Stomach (tissue), 9 donors: ENCODE data around the gene PDSS2. TPM values are rescaled to one million over a fixed set of nuclear protein-coding genes. Genes with fewer than 3 reads are reported as not detected.

Experiments used
- DNase-seq, 2 donors: peaks; one replicate each; pipeline versions ENCODE4 v3.0.0 to v3.0.0-alpha.2; 2013 to 2019
- H3K27ac ChIP-seq, 5 donors: fragments of 200-600 bp in 4 of 5; sonication (generic) in 4 of 5; one replicate each; pipeline ENCODE4 v1.5.1; 2013 to 2019; ENCODE audit warnings: mild to moderate bottlenecking in 1 of 5, moderate library complexity in 1 of 5
- H3K27me3 ChIP-seq, 3 donors: fragments of 200-600 bp; sonication (generic); one replicate each; pipeline ENCODE4 v1.5.1; 2017 to 2019; ENCODE audit warnings: mixed run types in 1 of 3
- H3K36me3 ChIP-seq, 4 donors: fragments of 200-600 bp; sonication (generic); 1 replicate in 3 of 4; 2 replicates in 1 of 4; pipeline ENCODE4 v1.5.1; 2016 to 2019
- H3K4me1 ChIP-seq, 4 donors: fragments of 200-600 bp; sonication (generic); one replicate each; pipeline ENCODE4 v1.5.1; 2016 to 2019
- H3K4me3 ChIP-seq, 4 donors: fragments of 200-600 bp; sonication (generic) in 3 of 4; one replicate each; pipeline ENCODE4 v1.5.1; 2016 to 2019; ENCODE audit warnings: mild to moderate bottlenecking in 1 of 4
- H3K9me3 ChIP-seq, 4 donors: fragments of 200-600 bp; sonication (generic); one replicate each; pipeline ENCODE4 v1.5.1; 2016 to 2019
- CTCF ChIP-seq, 7 experiments: fragments of 450-650 bp in 4 of 7; fragments of 200-600 bp in 3 of 7; sonication (generic) in 3 of 7; IDR thresholded peaks; one replicate each; pipeline ENCODE4 v1.5.1; 2016 to 2019; ENCODE audit warnings: antibody characterized with exemption in 7 of 7, control low read depth in 2 of 7, mild to moderate bottlenecking in 1 of 7
- EP300 ChIP-seq: sonication (generic); formaldehyde crosslinking; IDR thresholded peaks from one replicate; pipeline ENCODE4 v1.6.1; 2017; ENCODE audit warnings: antibody characterized with exemption
- POLR2A ChIP-seq, 4 donors: fragments of 450-650 bp; IDR thresholded peaks; one replicate each; pipeline ENCODE4 v1.6.1; 2016; ENCODE audit warnings: antibody characterized with exemption in 4 of 4, control low read depth in 2 of 4, mild to moderate bottlenecking in 1 of 4, moderate library complexity in 1 of 4
- POLR2AphosphoS5 ChIP-seq, 3 donors: sonication (generic); formaldehyde crosslinking; IDR thresholded peaks; one replicate each; pipeline ENCODE4 v1.6.1; 2016; ENCODE audit warnings: antibody characterized with exemption in 3 of 3
- WGBS, 5 donors: extraction: QIAGEN DNeasy Blood & Tissue Kit in 3 of 5; methylation state at CpG; one replicate each; pipeline versions ENCODE4 v1.1.5 to v1.1.7; 2013 to 2018; 5-methylcytosine and 5-hydroxymethylcytosine counted together
- intact Hi-C: fragments of 100-400 bp; cut with DNase I; formaldehyde crosslinking; loops from one replicate; pipeline ENCODE4 v1.15.1; 2023; ENCODE audit warnings: low total_unique reads
- polyA plus RNA-seq, 3 donors: library from polyadenylated mRNA; stranded (reverse); fragments of 200-250 nt; gene quantifications; one replicate each; pipeline ENCODE4 v1.2.3, GENCODE V29; 2013
- total RNA-seq, 5 donors: library from RNA; depleted of rRNA; stranded (reverse); fragments of >200 nt; gene quantifications; one replicate each; pipeline versions ENCODE4 v1.1.0 to v1.2.3, GENCODE V29; 2014 to 2016
- donor health status: healthy with polysubstance abuse.
- donor health status: Bipolar disorder and iron deficiency.
- donor health status: healthy.

Gene PDSS2
- total and polyA plus RNA-seq, 8 donors, result 4.5 to 26.1 (median 9.8) TPM; not detected in 1

GRCh38 chr6:107237992-107238660 lies 221.2 kb downstream of the PDSS2 start:
- Histone ChIP-seq H3K4me1 (no peaks in the 10 kb centered on the region), H3K9me3 (peaks cover 0 to 16% (median 0%) of the 10 kb centered on the region in 4 donors), H3K4me3 (no peak overlapping the region), H3K36me3 (peaks cover 0 to 22% (median 17%) of the 10 kb centered on the region in 4 donors), H3K27me3 (no peaks in the 10 kb centered on the region), H3K27ac (no peak overlapping the region)
- intact Hi-C loops, result no loop called here
- no peak for TF ChIP-seq CTCF (IDR thresholded peaks at IDR 0.05)
- TF ChIP-seq EP300, result no peak
- TF ChIP-seq POLR2A (IDR thresholded peaks at IDR 0.05), result no peak
- TF ChIP-seq POLR2AphosphoS5 (IDR thresholded peaks at IDR 0.05), result no peak
- no peak for DNase-seq
- WGBS, 5 donors, result 87 to 95% (median 88%) methylated on average over 5 of the region's 5 CpGs

- no peak for DNase-seq
- H3K36me3 ChIP-seq, result peaks cover 0 to 22% (median 17%) of the 10 kb centered on the region in 4 donors
- intact Hi-C loops, result no loop called here
- H3K27me3 ChIP-seq, result no peaks in the 10 kb centered on the region
- peaks cover 0 to 16% (median 0%) of the 10 kb centered on the region in 4 donors for H3K9me3 ChIP-seq
- no peak overlapping the region for H3K27ac ChIP-seq
- no peaks in the 10 kb centered on the region for H3K4me1 ChIP-seq
- TF ChIP-seq POLR2AphosphoS5 (IDR thresholded peaks at IDR 0.05), result no peak
- TF ChIP-seq EP300, result no peak
- TF ChIP-seq POLR2A (IDR thresholded peaks at IDR 0.05), result no peak
- no peak for TF ChIP-seq CTCF (IDR thresholded peaks at IDR 0.05)
- no peak overlapping the region for H3K4me3 ChIP-seq
Measured at GRCh38 chr6:107235511-107235910, 223.9 kb downstream of the PDSS2 start.

GRCh38 chr6:107235007-107235406 lies 224.4 kb downstream of the PDSS2 start:
- WGBS, 5 donors, result 63 to 78% (median 68%) methylated on average over 2 of the region's 2 CpGs
- TF ChIP-seq POLR2A (IDR thresholded peaks at IDR 0.05) (no peak), CTCF (IDR thresholded peaks at IDR 0.05) (no peak), POLR2AphosphoS5 (IDR thresholded peaks at IDR 0.05) (no peak), EP300 (no peak)
- DNase-seq, result no peak
- H3K4me3 ChIP-seq, result no peak overlapping the region
- no peak overlapping the region for H3K27ac ChIP-seq
- peaks cover 0 to 22% (median 17%) of the 10 kb centered on the region in 4 donors for H3K36me3 ChIP-seq
- H3K4me1 ChIP-seq, result no peaks in the 10 kb centered on the region
- intact Hi-C loops, result no loop called here
- H3K9me3 ChIP-seq, result peaks cover 0 to 16% (median 0%) of the 10 kb centered on the region in 4 donors
- no peaks in the 10 kb centered on the region for H3K27me3 ChIP-seq

- no peak for DNase-seq
- WGBS, 5 donors, result 85 to 93% (median 87%) methylated on average over 3 of the region's 3 CpGs
- no peak overlapping the region for H3K4me3 ChIP-seq
- no peak for TF ChIP-seq CTCF (IDR thresholded peaks at IDR 0.05)
- no peak for TF ChIP-seq EP300
- no peak for TF ChIP-seq POLR2A (IDR thresholded peaks at IDR 0.05)
- TF ChIP-seq POLR2AphosphoS5 (IDR thresholded peaks at IDR 0.05), result no peak
- peaks cover 0 to 4% (median 0%) of the 10 kb centered on the region in 4 donors for H3K9me3 ChIP-seq
- H3K27ac ChIP-seq, result no peak overlapping the region
- intact Hi-C loops, result no loop called here
- H3K4me1 ChIP-seq, result no peaks in the 10 kb centered on the region
- H3K36me3 ChIP-seq, result peaks cover 0 to 6% (median 5%) of the 10 kb centered on the region in 4 donors
- no peaks in the 10 kb centered on the region for H3K27me3 ChIP-seq
Measured at GRCh38 chr6:107231243-107231642, 228.1 kb downstream of the PDSS2 start.
